ENCODE measurements around the gene SORBS2.

The SORBS2 gene

DNA sequence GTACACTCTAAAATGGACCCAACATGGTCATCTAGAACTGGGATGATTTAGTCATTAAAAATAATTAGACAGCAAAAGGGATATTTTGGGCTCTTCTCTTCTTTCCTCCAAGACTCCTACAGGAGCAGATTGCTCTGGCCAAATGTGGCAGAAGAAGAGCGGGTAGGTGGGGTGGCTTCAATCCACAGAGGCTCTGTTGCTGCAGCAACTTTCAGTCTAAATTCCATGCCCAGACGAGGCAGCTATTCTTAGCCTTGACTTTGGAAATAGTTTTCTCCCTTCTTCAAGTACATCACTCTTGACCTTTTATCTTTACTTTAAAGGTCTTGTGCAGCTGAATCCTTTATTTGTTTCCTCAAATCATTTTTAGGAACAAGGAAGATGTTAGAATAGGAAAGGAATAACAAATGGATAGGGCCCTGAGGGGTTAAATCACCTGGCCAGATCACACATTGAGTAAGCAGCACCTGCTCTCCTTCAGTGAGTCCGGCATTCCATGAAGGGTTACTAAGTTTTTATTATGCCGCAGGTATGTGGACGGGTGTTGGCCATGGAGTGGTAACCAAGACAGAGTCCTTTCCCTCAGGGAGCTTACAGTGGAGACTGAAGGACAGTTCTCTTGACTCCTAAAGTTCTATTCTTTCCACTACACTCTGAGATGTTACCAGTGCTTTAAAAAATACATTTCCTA is 19.3 kb upstream of the SORBS2 start:
- Histone ChIP-seq H3K4me3 (ENCODE audit: low read depth, low read length) (no peak overlapping the region), H3K27me3 (ENCODE audit: control insufficient read depth, insufficient read depth, low read length) (no peaks in the 10 kb centered on the region), H3K36me3 (ENCODE audit: control insufficient read depth, insufficient read depth, low read length) (no peaks in the 10 kb centered on the region), H3K79me2 (no peaks in the 10 kb centered on the region), H2AFZ (no peak overlapping the region), H3K9ac (no peak overlapping the region), H3K4me2 (ENCODE audit: low read length) (no peak overlapping the region), H3K9me3 (ENCODE audit: control insufficient read depth, low read length) (no peaks in the 10 kb centered on the region), H3K4me1 (no peaks in the 10 kb centered on the region), H3K27ac (no peak overlapping the region)
- TF ChIP-seq, protein P1, sequence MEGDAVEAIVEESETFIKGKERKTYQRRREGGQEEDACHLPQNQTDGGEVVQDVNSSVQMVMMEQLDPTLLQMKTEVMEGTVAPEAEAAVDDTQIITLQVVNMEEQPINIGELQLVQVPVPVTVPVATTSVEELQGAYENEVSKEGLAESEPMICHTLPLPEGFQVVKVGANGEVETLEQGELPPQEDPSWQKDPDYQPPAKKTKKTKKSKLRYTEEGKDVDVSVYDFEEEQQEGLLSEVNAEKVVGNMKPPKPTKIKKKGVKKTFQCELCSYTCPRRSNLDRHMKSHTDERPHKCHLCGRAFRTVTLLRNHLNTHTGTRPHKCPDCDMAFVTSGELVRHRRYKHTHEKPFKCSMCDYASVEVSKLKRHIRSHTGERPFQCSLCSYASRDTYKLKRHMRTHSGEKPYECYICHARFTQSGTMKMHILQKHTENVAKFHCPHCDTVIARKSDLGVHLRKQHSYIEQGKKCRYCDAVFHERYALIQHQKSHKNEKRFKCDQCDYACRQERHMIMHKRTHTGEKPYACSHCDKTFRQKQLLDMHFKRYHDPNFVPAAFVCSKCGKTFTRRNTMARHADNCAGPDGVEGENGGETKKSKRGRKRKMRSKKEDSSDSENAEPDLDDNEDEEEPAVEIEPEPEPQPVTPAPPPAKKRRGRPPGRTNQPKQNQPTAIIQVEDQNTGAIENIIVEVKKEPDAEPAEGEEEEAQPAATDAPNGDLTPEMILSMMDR (IDR thresholded peaks at IDR 0.05): no peak

DNA sequence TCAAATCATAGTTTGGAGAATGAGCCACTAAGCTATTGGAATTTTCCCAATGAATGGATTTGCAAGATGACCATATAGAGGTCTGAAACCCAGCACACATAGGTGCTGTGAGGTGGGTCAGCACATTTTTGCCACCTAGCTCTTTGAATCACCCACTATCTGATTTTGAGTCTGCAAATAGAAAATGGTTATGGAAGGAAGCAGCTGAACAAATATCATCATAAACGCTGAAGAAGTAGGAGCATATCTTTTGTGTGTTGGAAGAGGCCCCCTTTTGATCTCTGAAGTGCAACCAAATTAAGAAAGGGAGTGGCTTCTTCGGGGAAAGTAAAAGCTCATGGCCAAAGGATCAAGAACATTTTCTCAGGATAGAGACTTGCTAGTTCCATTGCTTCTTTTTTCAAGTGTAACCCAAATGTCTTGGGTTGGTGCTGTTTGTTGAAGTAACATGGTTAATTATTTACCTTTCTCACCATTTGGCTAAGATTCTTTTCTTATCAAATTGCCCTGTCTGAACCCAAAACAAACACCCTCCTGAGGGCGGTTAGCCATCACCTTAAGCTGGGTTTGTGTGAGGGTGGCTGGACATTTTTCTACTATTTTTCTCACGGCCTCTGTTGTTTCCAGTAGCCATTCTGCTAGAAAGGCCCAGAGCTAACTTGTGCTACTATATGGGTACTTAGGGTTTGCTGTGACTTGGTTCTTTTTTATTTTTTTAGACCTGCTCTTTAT is 18.4 kb upstream of the SORBS2 start:
- H3K4me2 ChIP-seq (ENCODE audit: low read length): no peak overlapping the region
- H3K4me3 ChIP-seq (ENCODE audit: low read depth, low read length): no peak overlapping the region
- TF ChIP-seq, protein P1 (IDR thresholded peaks at IDR 0.05): no peak
- no peak overlapping the region for H3K27ac ChIP-seq
- H3K79me2 ChIP-seq: no peaks in the 10 kb centered on the region
- H3K36me3 ChIP-seq (ENCODE audit: control insufficient read depth, insufficient read depth, low read length): no peaks in the 10 kb centered on the region
- no peak overlapping the region for H2AFZ ChIP-seq
- H3K4me1 ChIP-seq: no peaks in the 10 kb centered on the region
- no peak overlapping the region for H3K9ac ChIP-seq
- no peaks in the 10 kb centered on the region for H3K9me3 ChIP-seq (ENCODE audit: control insufficient read depth, low read length)
- H3K27me3 ChIP-seq (ENCODE audit: control insufficient read depth, insufficient read depth, low read length): no peaks in the 10 kb centered on the region

DNA sequence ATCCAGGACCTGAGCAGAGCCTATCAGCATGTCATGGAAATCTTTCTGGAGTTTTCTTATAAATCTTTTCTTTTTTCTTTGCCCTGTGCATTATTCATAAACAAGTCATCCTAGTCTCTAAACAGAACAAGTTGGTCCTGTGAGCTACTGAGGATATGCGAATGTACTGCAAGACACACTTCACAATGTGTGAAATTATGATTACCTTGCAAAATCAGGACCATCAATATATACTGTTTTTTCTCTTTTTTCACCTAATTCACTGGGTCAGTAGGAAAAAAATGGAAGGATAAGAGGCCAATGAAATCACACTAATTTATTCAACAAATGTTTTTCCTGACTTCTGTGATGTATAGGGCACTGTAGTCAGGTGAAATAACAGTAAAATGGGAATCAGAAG is 14.4 kb upstream of the SORBS2 start:
- Histone ChIP-seq H3K27ac (no peak overlapping the region), H3K4me1 (no peaks in the 10 kb centered on the region), H3K9me3 (ENCODE audit: control insufficient read depth, low read length) (no peaks in the 10 kb centered on the region), H3K27me3 (ENCODE audit: control insufficient read depth, insufficient read depth, low read length) (no peaks in the 10 kb centered on the region), H3K4me3 (ENCODE audit: low read depth, low read length) (no peak overlapping the region), H3K9ac (no peak overlapping the region), H2AFZ (no peak overlapping the region), H3K79me2 (no peaks in the 10 kb centered on the region), H3K36me3 (ENCODE audit: control insufficient read depth, insufficient read depth, low read length) (no peaks in the 10 kb centered on the region), H3K4me2 (ENCODE audit: low read length) (no peak overlapping the region)
- TF ChIP-seq, protein P1 (IDR thresholded peaks at IDR 0.05): no peak

DNA sequence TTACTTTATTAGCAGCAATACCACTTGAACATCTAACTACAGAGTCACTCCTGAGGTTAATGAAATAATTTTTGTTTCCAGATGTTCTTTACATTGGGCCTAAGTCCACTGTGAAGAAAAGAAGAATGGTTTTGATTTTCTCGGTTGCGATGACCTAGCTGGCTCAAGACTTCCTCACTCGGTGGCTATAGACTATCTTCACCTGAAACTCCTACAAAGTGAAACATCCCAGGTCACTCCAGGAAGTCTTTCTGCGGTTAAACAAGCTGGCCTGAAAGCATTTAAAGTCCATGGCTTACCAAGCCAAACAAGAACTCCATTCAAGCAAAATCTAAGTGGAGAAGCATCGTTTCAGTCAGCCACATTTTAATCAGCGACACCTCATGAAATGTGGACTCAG is 13.7 kb upstream of the SORBS2 start:
- no peak overlapping the region for H3K27ac ChIP-seq
- H3K36me3 ChIP-seq (ENCODE audit: control insufficient read depth, insufficient read depth, low read length): no peaks in the 10 kb centered on the region
- no peaks in the 10 kb centered on the region for H3K27me3 ChIP-seq (ENCODE audit: control insufficient read depth, insufficient read depth, low read length)
- H3K4me3 ChIP-seq (ENCODE audit: low read depth, low read length): no peak overlapping the region
- H3K4me1 ChIP-seq: no peaks in the 10 kb centered on the region
- no peak overlapping the region for H3K4me2 ChIP-seq (ENCODE audit: low read length)
- H2AFZ ChIP-seq: no peak overlapping the region
- no peaks in the 10 kb centered on the region for H3K9me3 ChIP-seq (ENCODE audit: control insufficient read depth, low read length)
- no peak overlapping the region for H3K9ac ChIP-seq
- no peaks in the 10 kb centered on the region for H3K79me2 ChIP-seq
- TF ChIP-seq, protein P1 (IDR thresholded peaks at IDR 0.05): no peak
